Thyroid gland (tissue), 4 donors: ENCODE results near the gene PRKCE. TPM values are rescaled to one million over a fixed set of nuclear protein-coding genes. Genes with fewer than 3 reads are reported as not detected.

ENCODE experiments used
- DNase-seq, 2 donors: peaks; one replicate each; pipeline ENCODE4 v3.0.0-alpha.2; 2019
- H3K27ac ChIP-seq, 3 donors: fragments of 200-600 bp; sonication (generic); 1 replicate in 2 of 3; 2 replicates in 1 of 3; pipeline ENCODE4 v1.5.1; 2016 to 2019; ENCODE audit warnings: mild to moderate bottlenecking in 1 of 3, moderate library complexity in 1 of 3
- H3K27me3 ChIP-seq: fragments of 200-600 bp; sonication (generic); one replicate; pipeline ENCODE4 v1.5.1; 2019
- H3K36me3 ChIP-seq, 2 donors: fragments of 200-600 bp; sonication (generic); one replicate each; pipeline ENCODE4 v1.5.1; 2016 to 2019
- H3K4me1 ChIP-seq, 2 donors: fragments of 200-600 bp; sonication (generic); one replicate each; pipeline ENCODE4 v1.5.1; 2017 to 2019
- H3K4me3 ChIP-seq, 3 donors: fragments of 200-600 bp; sonication (generic); replicated peaks in 1 of 3; 1 replicate in 2 of 3; 2 replicates in 1 of 3; pipeline ENCODE4 v1.5.1; 2016; ENCODE audit warnings: mild to moderate bottlenecking in 1 of 3
- H3K9me3 ChIP-seq: fragments of 200-600 bp; sonication (generic); one replicate; pipeline ENCODE4 v1.5.1; 2017
- POLR2A ChIP-seq, 2 donors: fragments of 450-650 bp; IDR thresholded peaks; one replicate each; pipeline ENCODE4 v1.6.1; 2017; ENCODE audit warnings: antibody characterized with exemption in 2 of 2, mild to moderate bottlenecking in 2 of 2, moderate library complexity in 1 of 2
- WGBS, 2 donors: methylation state at CpG; one replicate each; pipeline ENCODE4 v1.1.5; 2017; 5-methylcytosine and 5-hydroxymethylcytosine counted together
- intact Hi-C: fragments of 100-400 bp; cut with DNase I; formaldehyde crosslinking; loops from one replicate; pipeline ENCODE4 v1.15.1; 2023
- total RNA-seq, 4 donors: library from RNA; depleted of rRNA; stranded (reverse); fragments of >200 nt; gene quantifications; one replicate each; pipeline ENCODE4 v1.2.3, GENCODE V29; 2016
- TF ChIP-seq, protein P1 (sequence below), 6 experiments: fragments of 200-600 bp in 3 of 6; fragments of 450-650 bp in 3 of 6; sonication (generic) in 3 of 6; IDR thresholded peaks; one replicate each; pipeline ENCODE4 v1.5.1; 2016 to 2019; ENCODE audit warnings: antibody characterized with exemption in 6 of 6, mild to moderate bottlenecking in 2 of 6, inconsistent platforms in 1 of 6, moderate library complexity in 1 of 6

The PRKCE gene
- total RNA-seq, 4 donors from 2014 or later: 8.4 to 35.3 (median 15.2) TPM

DNA sequence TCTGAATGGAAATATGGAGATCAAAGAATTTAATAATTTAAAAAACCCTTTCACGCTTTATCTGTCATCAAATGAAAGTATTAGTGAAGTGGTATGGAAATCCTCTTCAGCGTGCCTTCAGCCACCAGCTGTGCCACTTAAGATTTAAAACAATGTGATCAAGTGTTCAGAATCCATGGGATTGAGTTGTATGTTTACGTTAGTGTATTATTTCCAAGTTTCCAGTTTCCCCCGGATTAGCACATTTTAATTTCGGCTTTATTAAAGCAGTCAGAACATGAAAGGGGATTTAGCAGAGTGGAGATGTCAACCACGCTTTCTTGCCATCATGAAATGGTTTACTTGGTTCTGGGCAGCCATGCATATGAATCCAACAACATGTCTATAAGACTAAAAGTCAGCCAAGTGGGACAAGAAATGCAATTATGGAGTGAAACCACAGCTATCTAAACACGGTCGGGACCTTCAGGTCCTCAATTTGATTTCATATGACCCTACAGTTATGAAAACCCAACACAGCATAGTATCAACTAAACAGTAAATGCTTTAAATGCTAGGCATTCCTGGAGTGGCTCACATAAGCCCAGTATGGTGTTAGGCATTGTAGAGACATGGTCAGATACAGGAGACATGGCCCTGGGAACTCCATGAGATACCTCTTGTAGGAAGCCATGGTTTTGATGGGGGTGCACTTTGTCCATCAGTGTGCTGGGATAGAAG lies 420.8 kb downstream of the PRKCE start:
- no peak overlapping the region for H3K4me3 ChIP-seq
- H3K4me1 ChIP-seq: peaks cover 9 to 10% of the 10 kb centered on the region in 2 donors
- H3K27ac ChIP-seq: no peak overlapping the region
- WGBS, 2 donors: 47 to 58% methylated on average over 8 of the region's 8 CpGs
- no peaks in the 10 kb centered on the region for H3K27me3 ChIP-seq
- intact Hi-C loops: no loop called here
- TF ChIP-seq, protein P1, sequence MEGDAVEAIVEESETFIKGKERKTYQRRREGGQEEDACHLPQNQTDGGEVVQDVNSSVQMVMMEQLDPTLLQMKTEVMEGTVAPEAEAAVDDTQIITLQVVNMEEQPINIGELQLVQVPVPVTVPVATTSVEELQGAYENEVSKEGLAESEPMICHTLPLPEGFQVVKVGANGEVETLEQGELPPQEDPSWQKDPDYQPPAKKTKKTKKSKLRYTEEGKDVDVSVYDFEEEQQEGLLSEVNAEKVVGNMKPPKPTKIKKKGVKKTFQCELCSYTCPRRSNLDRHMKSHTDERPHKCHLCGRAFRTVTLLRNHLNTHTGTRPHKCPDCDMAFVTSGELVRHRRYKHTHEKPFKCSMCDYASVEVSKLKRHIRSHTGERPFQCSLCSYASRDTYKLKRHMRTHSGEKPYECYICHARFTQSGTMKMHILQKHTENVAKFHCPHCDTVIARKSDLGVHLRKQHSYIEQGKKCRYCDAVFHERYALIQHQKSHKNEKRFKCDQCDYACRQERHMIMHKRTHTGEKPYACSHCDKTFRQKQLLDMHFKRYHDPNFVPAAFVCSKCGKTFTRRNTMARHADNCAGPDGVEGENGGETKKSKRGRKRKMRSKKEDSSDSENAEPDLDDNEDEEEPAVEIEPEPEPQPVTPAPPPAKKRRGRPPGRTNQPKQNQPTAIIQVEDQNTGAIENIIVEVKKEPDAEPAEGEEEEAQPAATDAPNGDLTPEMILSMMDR (IDR thresholded peaks at IDR 0.05): no peak
- no peak for TF ChIP-seq POLR2A (IDR thresholded peaks at IDR 0.05)
- no peaks in the 10 kb centered on the region for H3K9me3 ChIP-seq
- DNase-seq: no peak
- no peaks in the 10 kb centered on the region for H3K36me3 ChIP-seq

DNA sequence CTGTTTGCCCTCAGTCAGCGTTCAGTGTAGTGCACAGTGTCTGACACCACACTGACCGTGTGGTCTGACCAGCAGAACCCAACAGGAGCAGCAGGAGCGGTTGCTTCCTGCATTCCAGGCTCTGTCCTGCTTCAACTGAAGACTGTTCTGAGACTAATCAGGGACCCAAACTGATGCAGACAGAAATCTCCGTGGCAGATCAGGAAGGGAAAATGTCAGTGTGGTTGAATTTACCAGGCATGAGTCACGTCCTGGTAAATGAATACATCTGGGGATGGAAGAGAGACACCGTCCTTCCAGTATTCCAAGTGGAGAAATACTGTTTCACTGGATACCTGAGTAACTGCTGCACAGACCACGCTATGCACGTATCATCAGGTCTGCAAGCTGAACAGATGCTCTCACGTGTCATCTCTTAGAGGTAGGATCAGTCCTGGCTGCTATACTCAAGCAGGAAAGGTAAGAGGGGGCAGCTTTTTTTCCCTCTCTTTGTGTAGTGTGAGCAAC lies 422.1 kb downstream of the PRKCE start:
- TF ChIP-seq, protein P1 (IDR thresholded peaks at IDR 0.05): no peak
- no peak for TF ChIP-seq POLR2A (IDR thresholded peaks at IDR 0.05)
- WGBS, 2 donors: 80 to 81% methylated on average over 9 of the region's 9 CpGs
- Histone ChIP-seq H3K27ac (no peak overlapping the region), H3K4me1 (peaks cover 9 to 10% of the 10 kb centered on the region in 2 donors), H3K36me3 (no peaks in the 10 kb centered on the region), H3K4me3 (no peak overlapping the region), H3K27me3 (no peaks in the 10 kb centered on the region), H3K9me3 (no peaks in the 10 kb centered on the region)
- DNase-seq: no peak
- intact Hi-C loops: no loop called here

DNA sequence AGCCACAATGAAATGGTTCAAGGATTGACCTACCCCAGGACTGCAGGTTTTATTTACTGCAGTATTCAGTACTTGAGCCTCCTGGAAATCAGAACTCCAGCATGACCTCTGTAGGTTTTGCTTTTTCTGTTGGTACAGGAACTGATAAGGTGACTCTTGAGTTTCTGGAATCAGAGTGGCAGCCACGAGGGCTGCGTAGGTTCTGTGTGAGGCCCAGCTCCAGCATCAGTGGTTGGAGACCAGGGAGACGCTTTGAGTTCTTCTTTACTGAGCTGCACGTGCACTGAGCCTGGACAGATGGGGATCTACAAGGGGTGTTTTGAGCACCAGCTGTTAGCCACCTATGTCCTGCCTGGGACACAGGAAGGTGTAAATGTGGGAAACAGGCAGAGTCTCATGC lies 423.0 kb downstream of the PRKCE start:
- DNase-seq: no peak
- intact Hi-C loops: no loop called here
- peaks cover 9 to 10% of the 10 kb centered on the region in 2 donors for H3K4me1 ChIP-seq
- H3K9me3 ChIP-seq: no peaks in the 10 kb centered on the region
- no peak overlapping the region for H3K27ac ChIP-seq
- TF ChIP-seq, protein P1 (IDR thresholded peaks at IDR 0.05): no peak
- no peak for TF ChIP-seq POLR2A (IDR thresholded peaks at IDR 0.05)
- no peak overlapping the region for H3K4me3 ChIP-seq
- H3K27me3 ChIP-seq: no peaks in the 10 kb centered on the region
- H3K36me3 ChIP-seq: no peaks in the 10 kb centered on the region
- WGBS, 2 donors: 86 to 88% methylated on average over 4 of the region's 4 CpGs

DNA sequence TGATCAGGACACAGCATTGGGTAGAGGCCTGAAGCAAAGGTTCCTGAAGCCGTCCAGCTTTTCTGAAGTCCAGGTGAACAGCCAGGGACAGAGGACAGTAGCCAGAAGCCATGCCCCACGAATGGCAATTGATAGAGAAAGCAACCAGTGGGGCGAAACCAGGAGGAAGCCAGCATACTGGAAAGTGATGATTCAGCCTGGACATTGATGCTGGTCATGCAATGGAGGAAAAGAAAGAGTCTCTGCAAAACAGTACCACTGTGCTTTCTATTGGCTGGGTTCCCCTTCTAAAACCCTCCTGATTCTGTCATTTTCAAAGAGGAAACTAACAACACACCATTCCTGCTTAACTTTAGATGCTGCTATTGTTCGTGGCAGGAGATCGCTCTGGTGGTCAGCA lies 424.4 kb downstream of the PRKCE start:
- H3K27ac ChIP-seq: peak overlapping the region in 1 of 3 donors; percentile 55
- WGBS, 2 donors: 84 to 87% methylated on average over 5 of the region's 5 CpGs

DNA sequence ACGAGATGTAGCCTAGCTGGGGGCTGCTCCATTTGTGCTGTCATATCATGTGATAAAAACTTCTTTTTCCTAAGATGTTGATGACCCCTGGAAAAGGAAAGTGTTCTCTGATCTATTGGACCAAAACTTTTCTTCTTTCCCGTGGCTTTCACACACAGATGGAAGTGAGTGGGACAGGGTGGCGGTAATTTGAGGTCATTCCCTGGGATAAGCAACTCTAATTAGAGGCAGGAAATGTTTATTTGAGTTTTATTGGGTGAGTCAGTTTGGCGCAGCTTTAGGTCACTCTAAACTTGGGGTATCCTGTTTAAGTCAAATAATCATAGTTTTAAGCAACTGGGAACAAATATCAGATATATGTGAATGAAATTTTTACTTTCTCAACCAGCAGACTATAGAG lies 424.8 kb downstream of the PRKCE start:
- H3K36me3 ChIP-seq: no peaks in the 10 kb centered on the region
- peak overlapping the region in 1 of 3 donors; percentile 55 for H3K27ac ChIP-seq
- intact Hi-C loops: no loop called here
- H3K27me3 ChIP-seq: no peaks in the 10 kb centered on the region
- TF ChIP-seq POLR2A (IDR thresholded peaks at IDR 0.05): no peak
- H3K4me3 ChIP-seq: no peak overlapping the region
- no peak for DNase-seq
- peaks cover 9 to 10% of the 10 kb centered on the region in 2 donors for H3K4me1 ChIP-seq
- WGBS, 2 donors: 78 to 82% methylated on average over 4 of the region's 4 CpGs
- no peaks in the 10 kb centered on the region for H3K9me3 ChIP-seq

More for the DNA sequence above, 424.4 kb downstream of the PRKCE start:
- H3K4me1 ChIP-seq: peaks cover 9 to 10% of the 10 kb centered on the region in 2 donors
- H3K27me3 ChIP-seq: no peaks in the 10 kb centered on the region
- intact Hi-C loops: no loop called here
- TF ChIP-seq POLR2A (IDR thresholded peaks at IDR 0.05): no peak
- TF ChIP-seq, protein P1 (IDR thresholded peaks at IDR 0.05): no peak
- H3K36me3 ChIP-seq: no peaks in the 10 kb centered on the region
- no peak for DNase-seq
- H3K4me3 ChIP-seq: no peak overlapping the region
- no peaks in the 10 kb centered on the region for H3K9me3 ChIP-seq
